Measurements from ENCODE around the gene RNF44.

RNF44 gene

DNA sequence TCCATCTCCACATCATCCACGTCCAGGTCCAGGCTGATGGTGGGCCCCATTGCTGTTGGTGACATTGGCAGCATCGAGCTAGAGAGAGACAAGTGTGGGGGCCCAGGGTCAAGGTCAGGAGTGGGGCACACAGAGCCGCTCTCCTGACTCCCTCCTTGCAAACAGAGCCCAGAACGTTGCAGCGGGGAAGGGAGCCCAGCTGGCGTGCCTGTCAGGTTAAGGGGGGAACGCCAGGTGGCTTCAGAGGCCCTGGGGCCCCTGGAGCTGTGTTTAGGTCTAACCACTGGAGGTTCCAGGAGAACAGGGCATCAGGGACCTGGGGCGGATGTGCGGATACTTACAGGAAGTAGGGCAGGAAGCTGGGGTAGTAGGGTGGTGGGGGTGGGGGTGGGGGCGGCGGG is 7.5 kb downstream of the RNF44 start:
- peaks cover 41% of the 10 kb centered on the region for H3K36me3 ChIP-seq (ENCODE audit: control insufficient read depth, insufficient read depth, low read length)
- DNase-seq (ENCODE audit: extremely low read depth, insufficient read length): no peak
- TF ChIP-seq, protein P1, sequence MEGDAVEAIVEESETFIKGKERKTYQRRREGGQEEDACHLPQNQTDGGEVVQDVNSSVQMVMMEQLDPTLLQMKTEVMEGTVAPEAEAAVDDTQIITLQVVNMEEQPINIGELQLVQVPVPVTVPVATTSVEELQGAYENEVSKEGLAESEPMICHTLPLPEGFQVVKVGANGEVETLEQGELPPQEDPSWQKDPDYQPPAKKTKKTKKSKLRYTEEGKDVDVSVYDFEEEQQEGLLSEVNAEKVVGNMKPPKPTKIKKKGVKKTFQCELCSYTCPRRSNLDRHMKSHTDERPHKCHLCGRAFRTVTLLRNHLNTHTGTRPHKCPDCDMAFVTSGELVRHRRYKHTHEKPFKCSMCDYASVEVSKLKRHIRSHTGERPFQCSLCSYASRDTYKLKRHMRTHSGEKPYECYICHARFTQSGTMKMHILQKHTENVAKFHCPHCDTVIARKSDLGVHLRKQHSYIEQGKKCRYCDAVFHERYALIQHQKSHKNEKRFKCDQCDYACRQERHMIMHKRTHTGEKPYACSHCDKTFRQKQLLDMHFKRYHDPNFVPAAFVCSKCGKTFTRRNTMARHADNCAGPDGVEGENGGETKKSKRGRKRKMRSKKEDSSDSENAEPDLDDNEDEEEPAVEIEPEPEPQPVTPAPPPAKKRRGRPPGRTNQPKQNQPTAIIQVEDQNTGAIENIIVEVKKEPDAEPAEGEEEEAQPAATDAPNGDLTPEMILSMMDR (IDR thresholded peaks at IDR 0.05; ENCODE audit: insufficient read depth, low read length, poor library complexity, severe bottlenecking): no peak
- H3K4me3 ChIP-seq (replicated peaks; ENCODE audit: low read depth, low read length): no peak overlapping the region
- no peaks in the 10 kb centered on the region for H3K27me3 ChIP-seq (replicated peaks; ENCODE audit: control insufficient read depth, insufficient read depth, low read length)

DNA sequence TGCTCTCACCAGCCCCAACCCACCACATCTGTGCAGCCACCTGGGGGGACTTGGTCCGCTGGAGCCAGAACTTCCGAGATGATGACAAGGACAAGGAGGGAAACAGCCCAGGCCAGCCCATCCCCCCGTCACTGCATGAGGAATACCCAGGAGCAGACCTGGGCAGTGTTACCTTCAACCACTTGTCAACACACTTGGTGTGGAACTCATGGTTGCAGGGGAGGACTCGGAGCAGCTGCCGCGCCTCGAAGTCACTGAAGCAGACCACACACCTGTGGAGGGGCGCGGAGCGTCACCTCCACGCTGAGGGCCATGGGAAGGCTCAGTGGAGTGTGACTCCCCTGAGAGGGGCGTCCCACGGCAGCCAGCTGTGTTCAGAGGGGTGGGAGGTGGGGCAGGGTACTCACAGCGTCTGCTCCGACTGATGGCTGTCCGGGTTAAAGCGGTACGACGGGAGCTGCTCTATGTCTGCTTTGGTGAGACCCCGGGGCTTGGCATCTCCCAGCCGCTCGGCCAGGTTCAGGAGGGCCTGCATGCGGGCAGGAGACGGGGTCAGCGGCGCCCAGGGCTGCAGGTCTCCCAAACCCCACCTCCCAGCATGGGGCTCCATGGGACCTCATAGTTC is 8.0 kb downstream of the RNF44 start:
- H3K27me3 ChIP-seq (replicated peaks; ENCODE audit: control insufficient read depth, insufficient read depth, low read length): no peaks in the 10 kb centered on the region
- TF ChIP-seq, protein P1 (IDR thresholded peaks at IDR 0.05; ENCODE audit: insufficient read depth, low read length, poor library complexity, severe bottlenecking): no peak
- peaks cover 39% of the 10 kb centered on the region for H3K36me3 ChIP-seq (ENCODE audit: control insufficient read depth, insufficient read depth, low read length)
- H3K4me3 ChIP-seq (replicated peaks; ENCODE audit: low read depth, low read length): no peak overlapping the region
- peak; percentile 46 for DNase-seq (ENCODE audit: extremely low read depth, insufficient read length)

DNA sequence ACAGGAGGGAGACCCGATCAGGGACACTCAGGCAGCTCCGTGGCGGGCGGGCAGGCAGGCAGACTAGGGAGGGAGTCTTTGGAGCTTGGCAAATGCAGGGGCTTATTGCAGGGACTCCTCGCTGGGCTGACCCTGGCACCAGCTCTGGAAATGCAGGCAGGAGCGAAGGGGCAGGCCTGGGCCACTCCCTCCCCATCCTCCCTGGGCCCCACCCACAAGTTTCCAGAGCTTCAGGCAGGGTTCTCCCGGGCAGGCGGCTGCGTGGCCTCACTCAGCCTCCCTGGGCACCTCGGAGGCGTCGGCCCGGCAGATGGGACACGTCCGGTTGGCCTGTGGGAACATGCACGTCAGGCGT is 8.5 kb downstream of the RNF44 start:
- Histone ChIP-seq H3K36me3 (ENCODE audit: control insufficient read depth, insufficient read depth, low read length) (peaks cover 39% of the 10 kb centered on the region), H3K27me3 (replicated peaks; ENCODE audit: control insufficient read depth, insufficient read depth, low read length) (no peaks in the 10 kb centered on the region), H3K4me3 (replicated peaks; ENCODE audit: low read depth, low read length) (no peak overlapping the region)
- no peak for DNase-seq (ENCODE audit: extremely low read depth, insufficient read length)
- TF ChIP-seq, protein P1 (IDR thresholded peaks at IDR 0.05; ENCODE audit: insufficient read depth, low read length, poor library complexity, severe bottlenecking): no peak

GRCh38 chr5:176528301-176528700 is 8.9 kb downstream of the RNF44 start:
- Histone ChIP-seq H3K4me3 (replicated peaks; ENCODE audit: low read depth, low read length) (no peak overlapping the region), H3K36me3 (ENCODE audit: control insufficient read depth, insufficient read depth, low read length) (peaks cover 39% of the 10 kb centered on the region), H3K27me3 (replicated peaks; ENCODE audit: control insufficient read depth, insufficient read depth, low read length) (no peaks in the 10 kb centered on the region)
- TF ChIP-seq, protein P1 (IDR thresholded peaks at IDR 0.05; ENCODE audit: insufficient read depth, low read length, poor library complexity, severe bottlenecking): no peak
- no peak for DNase-seq (ENCODE audit: extremely low read depth, insufficient read length)

DNA sequence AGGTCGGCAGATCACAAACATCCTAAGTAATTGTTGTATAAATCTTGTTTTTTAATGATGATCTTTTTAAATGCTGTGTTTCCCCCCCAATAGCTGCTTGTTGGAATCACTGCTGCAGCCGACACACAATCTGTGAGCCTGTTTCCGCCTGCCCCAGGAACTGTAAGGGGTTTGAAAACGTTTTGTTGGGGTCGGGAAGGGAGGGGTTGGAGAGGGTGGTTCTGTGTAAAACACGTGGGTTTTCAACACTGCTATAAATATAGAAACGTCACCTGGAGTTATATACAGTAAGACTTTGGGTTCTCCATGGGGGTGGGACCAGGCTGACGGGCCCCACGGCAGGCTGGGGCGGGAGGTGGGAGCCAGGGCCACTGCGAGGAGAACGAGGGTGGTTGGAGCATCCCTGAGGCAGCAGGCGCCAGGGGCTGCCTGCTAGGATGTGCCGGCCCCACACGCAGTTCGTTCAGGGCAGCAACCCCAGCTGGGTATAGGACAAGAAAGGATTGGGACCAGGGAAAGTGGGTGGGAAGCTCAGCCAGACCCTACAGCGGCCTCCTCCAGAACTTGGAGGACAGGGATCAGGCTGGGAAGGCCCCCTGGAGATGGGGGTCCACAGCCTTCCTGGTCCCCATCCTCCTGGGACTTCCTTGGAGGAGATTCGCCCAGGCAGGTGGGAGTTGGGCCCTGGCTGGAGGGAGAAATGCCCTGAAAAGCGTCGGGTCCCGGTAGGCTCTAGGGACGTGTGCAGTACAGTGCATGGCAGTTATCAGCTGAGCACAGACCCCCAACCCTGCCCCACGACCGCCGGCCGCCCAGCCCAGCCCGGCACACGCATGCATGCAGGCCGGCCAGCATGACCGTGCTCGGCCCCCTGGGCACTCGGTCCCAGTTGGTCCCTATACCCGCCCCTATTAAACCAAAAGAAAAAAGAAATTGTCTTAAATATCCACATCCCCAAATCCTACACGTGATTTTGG is 9.7 kb downstream of the RNF44 start:
- Histone ChIP-seq H3K27me3 (replicated peaks; ENCODE audit: control insufficient read depth, insufficient read depth, low read length) (no peaks in the 10 kb centered on the region), H3K36me3 (ENCODE audit: control insufficient read depth, insufficient read depth, low read length) (peaks cover 36% of the 10 kb centered on the region), H3K4me3 (replicated peaks; ENCODE audit: low read depth, low read length) (no peak overlapping the region)
- no peak for DNase-seq (ENCODE audit: extremely low read depth, insufficient read length)
- TF ChIP-seq, protein P1 (IDR thresholded peaks at IDR 0.05; ENCODE audit: insufficient read depth, low read length, poor library complexity, severe bottlenecking): no peak
